HG03196 (cell line): ENCODE measurements around the gene MFAP4.

Experiments used
- ATAC-seq: cut with Tn5 transposase; IDR thresholded peaks from one replicate; pipeline ENCODE4 v1.9.1; 2021; ENCODE audit not compliant: unreplicated experiment

Gene MFAP4

GRCh38 chr17:19410875-19411620 lies 24.1 kb upstream of the MFAP4 start, which contains the start of gene RNF112:
Gene RNF112, plus strand, starts transcription at chr17:19411232. Its CDS starts 177 bp downstream, at chr17:19411409.
- no peak for ATAC-seq

- no peak for ATAC-seq
Observed at GRCh38 chr17:19410091-19410490, 23.1 kb upstream of the MFAP4 start.

GRCh38 chr17:19409509-19409908 lies 22.5 kb upstream of the MFAP4 start:
- ATAC-seq: no peak

- ATAC-seq: no peak
Observed at GRCh38 chr17:19409066-19409465, 22.1 kb upstream of the MFAP4 start.

- ATAC-seq: no peak
Observed at GRCh38 chr17:19408346-19408710, 21.3 kb upstream of the MFAP4 start.

- no peak for ATAC-seq
Observed at GRCh38 chr17:19407601-19408345, 20.8 kb upstream of the MFAP4 start.

- ATAC-seq: no peak
Observed at GRCh38 chr17:19405114-19405513, 18.1 kb upstream of the MFAP4 start.

- ATAC-seq: no peak
Observed at GRCh38 chr17:19404264-19404663, 17.3 kb upstream of the MFAP4 start.

GRCh38 chr17:19403021-19403420 lies 16.0 kb upstream of the MFAP4 start:
- no peak for ATAC-seq

- ATAC-seq: no peak
Observed at GRCh38 chr17:19402171-19402570, 15.2 kb upstream of the MFAP4 start.

GRCh38 chr17:19401321-19402010 lies 14.5 kb upstream of the MFAP4 start:
- no peak for ATAC-seq

GRCh38 chr17:19399750-19400450 lies 12.9 kb upstream of the MFAP4 start:
- no peak for ATAC-seq

- ATAC-seq: no peak
Observed at GRCh38 chr17:19398301-19399181, 11.6 kb upstream of the MFAP4 start.

- ATAC-seq: no peak
Observed at GRCh38 chr17:19397556-19398041, 10.6 kb upstream of the MFAP4 start.

- ATAC-seq: no peak
Observed at GRCh38 chr17:19392303-19392702, 5.3 kb upstream of the MFAP4 start.

- ATAC-seq: no peak
Observed at GRCh38 chr17:19391432-19391831, 4.4 kb upstream of the MFAP4 start.

- ATAC-seq: no peak
Observed at GRCh38 chr17:19390951-19391350, 4.0 kb upstream of the MFAP4 start.

GRCh38 chr17:19388791-19389785 lies 2.1 kb upstream of the MFAP4 start:
- ATAC-seq: no peak
